Kidney epithelial cell (primary cell): Measurements from ENCODE around the gene CASK. TPM values are rescaled to one million over a fixed set of nuclear protein-coding genes. Genes with fewer than 3 reads are reported as not detected.

Experiments used
- DNase-seq: peaks from one replicate; pipeline ENCODE4 v3.0.0-alpha.2; 2010; ENCODE audit warnings: low read depth
- H3K27me3 ChIP-seq: 2 replicates; pipeline ENCODE4 v1.6.0; 2011; ENCODE audit warnings: low read length; ENCODE audit not compliant: control insufficient read depth, insufficient read depth
- H3K36me3 ChIP-seq: 2 replicates; pipeline ENCODE4 v1.5.1; 2011; ENCODE audit warnings: low read length; ENCODE audit not compliant: control insufficient read depth, insufficient read depth
- H3K4me3 ChIP-seq: 2 replicates; pipeline ENCODE4 v1.5.1; 2011; ENCODE audit warnings: low read depth, mild to moderate bottlenecking, control low read depth, low read length
- total RNA-seq: library from RNA; depleted of rRNA; stranded (reverse); fragments of >200 nt; gene quantifications from 2 replicates; pipeline ENCODE4 v1.2.3, GENCODE V29; 2015
- TF ChIP-seq, protein P1 (sequence below): IDR thresholded peaks from 2 replicates; pipeline ENCODE4 v1.5.1; 2011; ENCODE audit warnings: mild to moderate bottlenecking, moderate library complexity, low read length, control low read depth, inconsistent platforms; ENCODE audit not compliant: insufficient read depth, poor library complexity, severe bottlenecking

Gene CASK
- total RNA-seq, 1 donor from 2014 or later: 69.1 TPM

DNA sequence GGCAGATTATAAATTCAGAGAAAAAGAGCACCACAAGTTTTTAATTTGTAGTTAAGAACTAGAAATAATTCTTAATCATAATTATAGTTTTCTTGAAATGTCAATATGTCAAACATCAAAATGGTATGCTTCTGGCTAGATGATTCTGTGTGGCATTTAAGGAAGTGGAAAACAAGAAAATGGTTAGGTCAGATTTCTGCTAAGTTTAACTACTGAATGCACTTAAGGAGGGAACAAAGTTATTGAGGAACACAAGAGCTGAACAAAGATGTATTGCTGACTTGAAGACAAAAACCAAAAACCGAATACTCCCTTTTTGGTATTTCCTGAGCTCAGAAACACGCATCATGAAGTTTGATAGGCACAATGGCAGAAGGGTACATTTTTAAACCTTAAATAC is 293.3 kb downstream of the CASK start:
- TF ChIP-seq, protein P1, sequence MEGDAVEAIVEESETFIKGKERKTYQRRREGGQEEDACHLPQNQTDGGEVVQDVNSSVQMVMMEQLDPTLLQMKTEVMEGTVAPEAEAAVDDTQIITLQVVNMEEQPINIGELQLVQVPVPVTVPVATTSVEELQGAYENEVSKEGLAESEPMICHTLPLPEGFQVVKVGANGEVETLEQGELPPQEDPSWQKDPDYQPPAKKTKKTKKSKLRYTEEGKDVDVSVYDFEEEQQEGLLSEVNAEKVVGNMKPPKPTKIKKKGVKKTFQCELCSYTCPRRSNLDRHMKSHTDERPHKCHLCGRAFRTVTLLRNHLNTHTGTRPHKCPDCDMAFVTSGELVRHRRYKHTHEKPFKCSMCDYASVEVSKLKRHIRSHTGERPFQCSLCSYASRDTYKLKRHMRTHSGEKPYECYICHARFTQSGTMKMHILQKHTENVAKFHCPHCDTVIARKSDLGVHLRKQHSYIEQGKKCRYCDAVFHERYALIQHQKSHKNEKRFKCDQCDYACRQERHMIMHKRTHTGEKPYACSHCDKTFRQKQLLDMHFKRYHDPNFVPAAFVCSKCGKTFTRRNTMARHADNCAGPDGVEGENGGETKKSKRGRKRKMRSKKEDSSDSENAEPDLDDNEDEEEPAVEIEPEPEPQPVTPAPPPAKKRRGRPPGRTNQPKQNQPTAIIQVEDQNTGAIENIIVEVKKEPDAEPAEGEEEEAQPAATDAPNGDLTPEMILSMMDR: no peak
- no peak for DNase-seq
- H3K36me3 ChIP-seq: no peaks in the 10 kb centered on the region
- no peak overlapping the region for H3K4me3 ChIP-seq
- H3K27me3 ChIP-seq: no peaks in the 10 kb centered on the region

DNA sequence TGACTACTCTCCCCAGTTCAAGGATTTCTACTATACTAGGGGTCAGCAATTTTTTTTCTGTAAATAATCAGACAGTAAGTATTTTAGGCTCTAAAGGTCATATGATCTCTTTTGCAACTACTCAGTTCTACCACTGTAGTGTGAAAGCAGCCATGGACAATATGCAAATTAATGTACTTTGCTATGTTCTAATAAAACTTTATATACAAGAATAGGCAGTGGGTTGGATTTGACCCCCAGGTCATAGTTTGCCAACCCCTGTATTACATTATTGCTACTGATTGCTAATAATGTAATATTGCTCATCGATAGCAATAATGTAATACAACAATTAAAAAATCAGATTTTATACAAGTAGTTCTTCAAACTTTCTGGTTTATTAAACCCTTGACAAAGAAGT is 293.8 kb downstream of the CASK start:
- TF ChIP-seq, protein P1: no peak
- Histone ChIP-seq H3K36me3 (no peaks in the 10 kb centered on the region), H3K27me3 (no peaks in the 10 kb centered on the region), H3K4me3 (no peak overlapping the region)
- DNase-seq: no peak

DNA sequence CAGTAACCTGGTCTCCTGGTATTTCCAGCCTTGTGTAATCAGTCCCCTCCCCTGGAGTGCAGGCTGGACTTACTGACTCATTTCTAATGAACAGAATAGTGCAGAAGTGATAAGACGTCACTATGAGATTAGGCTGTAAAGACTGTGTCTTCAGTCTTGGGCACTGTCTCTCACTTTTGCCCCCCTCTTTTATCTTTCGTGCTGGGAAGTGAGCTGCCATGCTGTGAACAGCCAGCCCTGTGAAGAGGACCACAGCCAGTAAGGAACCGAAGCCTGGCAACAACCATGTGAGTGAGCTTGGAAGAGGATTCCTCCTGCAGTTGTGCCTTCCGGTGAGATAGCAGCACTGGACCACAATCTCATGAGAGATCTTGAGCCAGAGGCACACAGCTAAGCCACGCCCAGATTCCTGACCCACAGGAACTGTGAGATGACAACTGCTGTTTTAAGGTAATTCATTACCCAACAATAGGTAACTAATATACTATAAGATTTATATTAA is 302.1 kb downstream of the CASK start:
- Histone ChIP-seq H3K27me3 (no peaks in the 10 kb centered on the region), H3K36me3 (no peaks in the 10 kb centered on the region), H3K4me3 (no peak overlapping the region)
- no peak for DNase-seq
- TF ChIP-seq, protein P1: no peak

DNA sequence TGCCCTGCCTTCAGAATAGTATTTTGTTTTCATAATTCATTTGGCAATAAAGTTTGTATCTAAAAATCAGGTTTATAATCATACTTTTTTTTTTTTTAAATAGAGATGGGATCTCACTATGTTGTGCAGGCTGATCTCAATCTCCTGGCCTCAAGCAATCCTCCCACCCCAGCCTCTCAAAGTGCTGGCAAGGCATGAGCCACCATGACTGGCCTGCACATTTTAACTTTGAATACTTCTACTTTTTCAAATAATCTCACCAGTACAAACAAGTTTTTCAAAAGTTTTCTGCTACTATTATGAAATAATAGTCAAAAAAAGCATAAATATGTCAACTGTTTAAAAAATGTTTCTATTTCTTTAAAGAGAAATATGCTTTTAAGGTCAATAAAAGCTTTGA is 304.1 kb downstream of the CASK start:
- DNase-seq: no peak
- no peak overlapping the region for H3K4me3 ChIP-seq
- no peaks in the 10 kb centered on the region for H3K36me3 ChIP-seq
- TF ChIP-seq, protein P1: no peak
- H3K27me3 ChIP-seq: no peaks in the 10 kb centered on the region

DNA sequence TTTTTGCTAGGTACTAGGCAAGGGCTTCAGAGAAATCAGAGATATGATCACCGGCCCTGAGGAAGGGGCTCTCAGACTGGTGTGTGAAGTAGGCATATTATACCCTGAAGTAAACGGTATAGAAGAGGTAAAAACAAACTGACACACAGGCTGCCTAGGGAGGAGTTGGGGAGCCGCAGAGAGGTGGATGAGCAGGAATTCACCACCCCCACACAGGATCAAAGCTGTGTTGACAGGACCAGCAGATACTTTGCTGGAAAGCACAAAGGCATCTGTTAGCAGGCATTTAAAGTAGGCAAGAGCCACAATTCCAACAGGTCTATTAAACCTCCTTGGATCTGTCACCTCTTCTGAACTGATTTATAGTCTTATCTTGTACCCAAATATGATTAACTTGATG is 306.4 kb downstream of the CASK start:
- DNase-seq: no peak
- TF ChIP-seq, protein P1: no peak
- no peak overlapping the region for H3K4me3 ChIP-seq
- no peaks in the 10 kb centered on the region for H3K36me3 ChIP-seq
- H3K27me3 ChIP-seq: no peaks in the 10 kb centered on the region

DNA sequence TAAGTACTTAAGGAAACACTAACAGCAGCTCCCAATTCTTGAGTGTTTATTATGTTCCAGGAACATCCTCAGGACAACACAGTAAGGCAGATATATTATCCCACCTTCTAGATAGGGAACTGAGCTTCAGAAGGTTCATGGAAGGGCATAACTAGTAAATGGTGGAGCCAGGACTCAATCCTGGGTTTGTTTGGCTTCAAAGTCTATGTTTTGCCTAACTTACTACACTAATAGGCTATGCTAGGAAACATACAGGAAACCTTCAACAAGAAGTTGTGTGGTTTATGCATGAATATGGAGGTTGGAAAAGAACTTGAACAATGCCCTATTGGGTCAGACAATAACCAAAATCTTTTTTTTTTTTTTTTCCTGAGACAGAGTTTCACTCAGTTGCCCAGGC is 307.1 kb downstream of the CASK start:
- DNase-seq: no peak
- TF ChIP-seq, protein P1: no peak
- Histone ChIP-seq H3K27me3 (no peaks in the 10 kb centered on the region), H3K4me3 (no peak overlapping the region), H3K36me3 (no peaks in the 10 kb centered on the region)
